BJ (cell line): ENCODE data around the gene TGM4. TPM values are rescaled to one million over a fixed set of nuclear protein-coding genes. Genes with fewer than 3 reads are reported as not detected.

ENCODE experiments used
- CTCF ChIA-PET: fragments of 350-600 bp; formaldehyde crosslinking; extraction: SDS; loops from one replicate; lab custom pipeline; 2021; ENCODE audit warnings: antibody characterized with exemption, inconsistent platforms; lab: Yijun Ruan, JAX
- POLR2A ChIA-PET: fragments of 300-600 bp; sonication (Branson Sonifier 250); formaldehyde crosslinking; extraction: SDS; loops from one replicate; lab custom pipeline; 2021; ENCODE audit warnings: antibody characterized with exemption; lab: Charles Lee
- DNase-seq: peaks from one replicate; pipeline ENCODE4 v3.0.0-alpha.2; 2011; ENCODE audit warnings: low read depth
- H3K27me3 ChIP-seq: 2 replicates; pipeline ENCODE4 v1.6.0; 2011; ENCODE audit warnings: low read length; ENCODE audit not compliant: control insufficient read depth, insufficient read depth
- H3K36me3 ChIP-seq: 2 replicates; pipeline ENCODE4 v1.5.1; 2011; ENCODE audit warnings: low read length; ENCODE audit not compliant: control insufficient read depth, insufficient read depth
- H3K4me3 ChIP-seq: 2 replicates; pipeline ENCODE4 v1.5.1; 2011; ENCODE audit warnings: low read depth, mild to moderate bottlenecking, control low read depth, low read length
- CTCF ChIP-seq: IDR thresholded peaks from 2 replicates; pipeline ENCODE4 v1.5.1; 2011; ENCODE audit warnings: low read depth, mild to moderate bottlenecking, control low read depth, inconsistent platforms, low read length, moderate library complexity; ENCODE audit not compliant: insufficient read depth
- polyA plus RNA-seq: library from polyadenylated mRNA; depleted of rRNA; stranded (reverse); fragments of >200 nt; gene quantifications from 2 replicates; pipeline ENCODE4 v1.2.3, GENCODE V29; 2011

The TGM4 gene
- polyA plus RNA-seq, 1 experiment, result not detected

DNA sequence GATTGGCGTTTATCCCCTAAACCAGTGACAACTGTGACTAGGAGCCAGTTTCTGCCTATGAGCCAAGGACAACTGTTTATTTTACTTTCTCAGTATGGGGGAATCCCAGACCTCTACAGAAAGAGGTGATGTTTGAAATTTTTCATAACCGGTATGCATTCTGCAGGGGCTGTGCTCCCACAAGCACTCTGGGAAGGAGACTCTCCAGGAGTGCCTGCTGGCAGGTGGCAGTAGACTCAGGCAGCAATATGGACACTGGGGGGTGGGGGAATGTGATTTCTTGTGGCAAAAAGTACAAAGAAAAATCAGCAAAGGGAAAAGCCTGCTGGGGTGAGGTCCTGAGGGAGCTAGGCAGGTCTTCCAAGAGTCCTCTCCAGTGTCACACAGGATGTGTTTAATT is 5.9 kb downstream of the TGM4 start:
- TF ChIP-seq CTCF, result no peak
- no peak for DNase-seq
- no peaks in the 10 kb centered on the region for H3K36me3 ChIP-seq
- H3K27me3 ChIP-seq, result no peaks in the 10 kb centered on the region
- ChIA-PET POLR2A (interaction anchor here (0.6 kb wide), 1 partner anchor 12 kb away, joined by 3 read pairs; no protein-coding TSS in a partner anchor), CTCF (interaction anchor here (0.6 kb wide), 1 partner anchor 9 kb away, joined by 3 read pairs; no protein-coding TSS in a partner anchor)
- no peak overlapping the region for H3K4me3 ChIP-seq

DNA sequence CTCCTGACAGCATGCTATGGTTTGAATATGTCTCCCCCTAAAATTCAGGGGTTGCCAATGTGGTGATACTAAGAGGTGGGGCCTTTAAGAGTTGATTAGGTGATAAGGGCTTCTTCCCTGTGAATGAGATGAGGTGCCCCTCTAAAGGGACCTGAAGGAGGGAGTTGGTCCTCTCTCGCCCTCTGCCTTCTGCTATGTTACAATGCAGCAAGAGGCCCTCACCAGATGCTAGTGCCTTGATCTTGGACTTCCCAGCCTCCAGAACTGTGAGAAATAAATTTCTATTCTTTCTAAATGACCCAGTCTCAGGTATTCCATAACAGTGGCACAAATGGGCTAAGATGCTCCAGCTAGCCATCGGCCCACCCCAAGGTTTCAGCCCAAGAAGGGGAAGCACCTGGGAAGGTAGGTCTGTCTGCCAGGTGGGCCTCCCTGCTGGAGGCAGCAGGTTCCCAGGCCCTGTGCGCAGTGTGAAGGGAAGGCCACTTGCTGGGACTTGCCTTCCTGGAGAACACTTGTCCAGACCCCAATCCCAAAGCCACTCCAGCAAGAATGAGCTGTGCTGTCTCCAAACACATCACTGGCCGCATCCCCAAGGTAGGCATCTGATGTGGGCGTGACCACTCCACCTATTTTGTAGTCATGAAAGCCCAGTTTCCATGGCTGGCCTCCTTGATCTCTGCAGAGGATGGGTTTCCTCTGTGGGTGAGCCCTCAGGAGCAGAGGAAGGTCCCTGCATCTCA is 9.0 kb downstream of the TGM4 start:
- ChIA-PET POLR2A (no interaction called here), CTCF (interaction anchor here (1.4 to 2.2 kb wide), 3 partner anchors 11 to 111 kb away, joined by 4 to 6 read pairs (median 4); no protein-coding TSS in a partner anchor)
- Histone ChIP-seq H3K27me3 (no peaks in the 10 kb centered on the region), H3K36me3 (no peaks in the 10 kb centered on the region), H3K4me3 (no peak overlapping the region)
- peak; percentile 6; the same call in 1 of the 2 replicates for TF ChIP-seq CTCF
- no peak for DNase-seq

- CTCF ChIA-PET, result interaction anchor here (0.8 to 2.2 kb wide), 4 partner anchors 11 to 157 kb away, joined by 3 to 6 read pairs (median 4); no protein-coding TSS in a partner anchor
- no peak for TF ChIP-seq CTCF
- POLR2A ChIA-PET, result no interaction called here
- Histone ChIP-seq H3K4me3 (no peak overlapping the region), H3K27me3 (no peaks in the 10 kb centered on the region), H3K36me3 (no peaks in the 10 kb centered on the region)
- peak; percentile 91 for DNase-seq
Observed at GRCh38 chr3:44883999-44884431, 9.6 kb downstream of the TGM4 start.

- ChIA-PET CTCF (interaction anchor here (1.0 to 1.8 kb wide), 2 partner anchors 17 to 29 kb away, joined by 4 to 5 read pairs; no protein-coding TSS in a partner anchor), POLR2A (no interaction called here)
- peak; percentile 56 for DNase-seq
- no peak for TF ChIP-seq CTCF
- no peaks in the 10 kb centered on the region for H3K36me3 ChIP-seq
- no peak overlapping the region for H3K4me3 ChIP-seq
- no peaks in the 10 kb centered on the region for H3K27me3 ChIP-seq
Observed at GRCh38 chr3:44885618-44886017, 11.2 kb downstream of the TGM4 start.

GRCh38 chr3:44886561-44886960 is 12.2 kb downstream of the TGM4 start:
- CTCF ChIA-PET, result interaction anchor here (1.8 kb wide), 1 partner anchor 28 kb away, joined by 5 read pairs; no protein-coding TSS in a partner anchor
- Histone ChIP-seq H3K27me3 (no peaks in the 10 kb centered on the region), H3K4me3 (no peak overlapping the region), H3K36me3 (no peaks in the 10 kb centered on the region)
- no peak for TF ChIP-seq CTCF
- no peak for DNase-seq
- POLR2A ChIA-PET, result no interaction called here
